ENCODE data around the gene ATG9B. TPM values are rescaled to one million over a fixed set of nuclear protein-coding genes. Genes with fewer than 3 reads are reported as not detected.

The ATG9B gene
- total and polyA plus RNA-seq, 10 donors: 0.66 to 3.8 (median 2.4) TPM

- Histone ChIP-seq H3K27me3 (replicated peaks in 1 of 7) (no peaks in the 10 kb centered on the region), H3K4me3 (no peak overlapping the region), H3K4me1 (peaks cover 0 to 26% (median 11%) of the 10 kb centered on the region in 6 donors), H3K9me3 (no peaks in the 10 kb centered on the region), H3K36me3 (peaks cover 0 to 69% (median 35%) of the 10 kb centered on the region in 6 donors), H3K27ac (no peak overlapping the region)
- DNase-seq: no peak
- intact Hi-C loops (cut with DNase I; ENCODE audit: low total_unique reads): no loop called here
- WGBS, 5 donors: 85 to 94% (median 91%) methylated on average over 15 to 21 of the region's 21 CpGs
- TF ChIP-seq POLR2A (IDR thresholded peaks at IDR 0.05) (no peak), POLR2AphosphoS5 (IDR thresholded peaks at IDR 0.05) (no peak)
- TF ChIP-seq, protein P1, sequence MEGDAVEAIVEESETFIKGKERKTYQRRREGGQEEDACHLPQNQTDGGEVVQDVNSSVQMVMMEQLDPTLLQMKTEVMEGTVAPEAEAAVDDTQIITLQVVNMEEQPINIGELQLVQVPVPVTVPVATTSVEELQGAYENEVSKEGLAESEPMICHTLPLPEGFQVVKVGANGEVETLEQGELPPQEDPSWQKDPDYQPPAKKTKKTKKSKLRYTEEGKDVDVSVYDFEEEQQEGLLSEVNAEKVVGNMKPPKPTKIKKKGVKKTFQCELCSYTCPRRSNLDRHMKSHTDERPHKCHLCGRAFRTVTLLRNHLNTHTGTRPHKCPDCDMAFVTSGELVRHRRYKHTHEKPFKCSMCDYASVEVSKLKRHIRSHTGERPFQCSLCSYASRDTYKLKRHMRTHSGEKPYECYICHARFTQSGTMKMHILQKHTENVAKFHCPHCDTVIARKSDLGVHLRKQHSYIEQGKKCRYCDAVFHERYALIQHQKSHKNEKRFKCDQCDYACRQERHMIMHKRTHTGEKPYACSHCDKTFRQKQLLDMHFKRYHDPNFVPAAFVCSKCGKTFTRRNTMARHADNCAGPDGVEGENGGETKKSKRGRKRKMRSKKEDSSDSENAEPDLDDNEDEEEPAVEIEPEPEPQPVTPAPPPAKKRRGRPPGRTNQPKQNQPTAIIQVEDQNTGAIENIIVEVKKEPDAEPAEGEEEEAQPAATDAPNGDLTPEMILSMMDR (IDR thresholded peaks at IDR 0.05 in 8 of 11, conservative IDR thresholded peaks at IDR 0.05 in 3 of 11): no peak
Measured at GRCh38 chr7:151035026-151035717, 10.9 kb upstream of the ATG9B start.

DNA sequence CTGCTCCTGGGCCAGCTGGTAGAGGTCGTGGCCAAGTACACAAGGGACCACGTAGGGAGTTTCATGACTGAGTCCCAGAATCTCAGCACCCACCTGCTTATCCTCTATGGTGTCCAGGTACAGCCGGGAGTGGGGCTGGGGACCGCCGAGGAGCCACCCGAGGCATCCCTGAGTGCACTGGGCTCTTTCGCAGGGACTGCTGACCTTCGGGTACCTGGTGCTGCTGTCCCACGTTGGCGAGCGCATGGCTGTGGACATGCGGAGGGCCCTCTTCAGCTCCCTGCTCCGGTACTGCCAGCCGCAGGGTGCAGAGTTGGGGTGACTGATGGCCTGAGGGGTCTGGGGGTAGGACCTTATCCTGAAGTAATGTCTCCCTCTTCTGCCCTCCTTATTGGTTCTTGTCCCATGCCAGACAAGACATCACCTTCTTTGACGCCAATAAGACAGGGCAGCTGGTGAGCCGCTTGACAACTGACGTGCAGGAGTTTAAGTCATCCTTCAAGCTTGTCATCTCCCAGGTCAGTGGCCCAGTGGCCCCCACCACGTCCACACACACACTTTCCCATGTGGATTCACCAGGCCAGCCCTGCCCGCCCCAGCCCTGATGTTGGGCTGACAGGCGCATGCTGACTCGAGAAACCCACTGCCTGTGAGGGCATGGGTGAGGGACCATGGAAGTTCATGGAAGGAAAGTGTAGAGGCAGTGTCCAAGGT, 10.2 kb upstream of the ATG9B start:
- Histone ChIP-seq H3K9me3 (no peaks in the 10 kb centered on the region), H3K27ac (no peak overlapping the region), H3K4me3 (no peak overlapping the region), H3K27me3 (replicated peaks in 1 of 7) (no peaks in the 10 kb centered on the region), H3K36me3 (peaks cover 0 to 69% (median 35%) of the 10 kb centered on the region in 6 donors), H3K4me1 (peaks cover 0 to 27% (median 13%) of the 10 kb centered on the region in 6 donors)
- WGBS, 5 donors: 90 to 94% (median 94%) methylated on average over 10 to 21 of the region's 21 CpGs
- DNase-seq: no peak
- TF ChIP-seq POLR2AphosphoS5 (IDR thresholded peaks at IDR 0.05) (no peak), POLR2A (IDR thresholded peaks at IDR 0.05) (no peak)
- TF ChIP-seq, protein P1 (IDR thresholded peaks at IDR 0.05 in 8 of 11, conservative IDR thresholded peaks at IDR 0.05 in 3 of 11): no peak
- intact Hi-C loops (cut with DNase I; ENCODE audit: low total_unique reads): loop anchor here (5.0 kb wide), 1 partner anchor 78 kb away; no protein-coding TSS in a partner anchor

DNA sequence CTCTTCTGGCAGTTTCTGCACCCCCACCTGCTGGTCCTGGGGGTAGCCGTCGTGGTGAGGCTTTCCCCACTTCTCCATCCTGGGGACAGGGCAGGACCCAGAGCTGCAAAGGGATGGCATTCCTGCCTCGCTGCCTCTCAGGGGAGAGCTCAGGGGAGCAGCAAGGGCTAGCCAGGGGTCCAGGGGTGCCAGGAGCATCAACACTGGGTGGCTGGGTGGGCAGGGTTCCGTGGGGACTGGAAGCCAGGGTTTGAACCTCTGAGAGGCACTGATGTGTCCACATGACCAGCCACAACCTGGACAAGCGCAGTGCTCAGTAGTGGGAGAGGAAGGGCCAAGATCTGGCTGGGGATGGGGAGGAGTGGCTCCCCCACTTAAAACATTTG, 9.6 kb upstream of the ATG9B start:
- peaks cover 0 to 69% (median 35%) of the 10 kb centered on the region in 6 donors for H3K36me3 ChIP-seq
- no peak for DNase-seq
- peaks cover 3 to 27% (median 13%) of the 10 kb centered on the region in 6 donors for H3K4me1 ChIP-seq
- WGBS, 5 donors: 82 to 98% (median 93%) methylated on average over 5 of the region's 5 CpGs
- no peak overlapping the region for H3K4me3 ChIP-seq
- intact Hi-C loops (cut with DNase I; ENCODE audit: low total_unique reads): loop anchor here (5.0 kb wide), 1 partner anchor 78 kb away; no protein-coding TSS in a partner anchor
- TF ChIP-seq POLR2A (IDR thresholded peaks at IDR 0.05): no peak
- TF ChIP-seq, protein P1 (IDR thresholded peaks at IDR 0.05 in 8 of 11, conservative IDR thresholded peaks at IDR 0.05 in 3 of 11): no peak
- TF ChIP-seq POLR2AphosphoS5 (IDR thresholded peaks at IDR 0.05): no peak
- H3K27me3 ChIP-seq (replicated peaks in 1 of 7): no peaks in the 10 kb centered on the region
- H3K9me3 ChIP-seq: no peaks in the 10 kb centered on the region
- no peak overlapping the region for H3K27ac ChIP-seq
